ENCODE measurements around the gene RAPH1.

- TF ChIP-seq, protein P1, sequence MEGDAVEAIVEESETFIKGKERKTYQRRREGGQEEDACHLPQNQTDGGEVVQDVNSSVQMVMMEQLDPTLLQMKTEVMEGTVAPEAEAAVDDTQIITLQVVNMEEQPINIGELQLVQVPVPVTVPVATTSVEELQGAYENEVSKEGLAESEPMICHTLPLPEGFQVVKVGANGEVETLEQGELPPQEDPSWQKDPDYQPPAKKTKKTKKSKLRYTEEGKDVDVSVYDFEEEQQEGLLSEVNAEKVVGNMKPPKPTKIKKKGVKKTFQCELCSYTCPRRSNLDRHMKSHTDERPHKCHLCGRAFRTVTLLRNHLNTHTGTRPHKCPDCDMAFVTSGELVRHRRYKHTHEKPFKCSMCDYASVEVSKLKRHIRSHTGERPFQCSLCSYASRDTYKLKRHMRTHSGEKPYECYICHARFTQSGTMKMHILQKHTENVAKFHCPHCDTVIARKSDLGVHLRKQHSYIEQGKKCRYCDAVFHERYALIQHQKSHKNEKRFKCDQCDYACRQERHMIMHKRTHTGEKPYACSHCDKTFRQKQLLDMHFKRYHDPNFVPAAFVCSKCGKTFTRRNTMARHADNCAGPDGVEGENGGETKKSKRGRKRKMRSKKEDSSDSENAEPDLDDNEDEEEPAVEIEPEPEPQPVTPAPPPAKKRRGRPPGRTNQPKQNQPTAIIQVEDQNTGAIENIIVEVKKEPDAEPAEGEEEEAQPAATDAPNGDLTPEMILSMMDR (conservative IDR thresholded peaks at IDR 0.05), result no peak
- no peak for TF ChIP-seq ZFX (IDR thresholded peaks at IDR 0.05)
Measured at GRCh38 chr2:203379156-203379555, 155.9 kb downstream of the RAPH1 start.

All from C4-2B (cell line).